Panc1 (cell line): ENCODE measurements around the gene PTPN23. TPM values are rescaled to one million over a fixed set of nuclear protein-coding genes. Genes with fewer than 3 reads are reported as not detected.

Experiments
- ATAC-seq: fragments of 200-7000 bp; cut with Tn5 transposase; 2 replicates; pipeline ENCODE4 v1.9.1; 2020; ENCODE audit warnings: mild to moderate bottlenecking, moderate library complexity
- BruUV-seq: library from RNA; stranded (reverse); fragments of 400-500 nt; replicated peaks from 2 replicates; lab custom pipeline; 2021; lab: Mats Ljungman, UMichigan
- CTCF ChIA-PET: fragments of 300-600 bp; sonication (Branson Sonifier 250); formaldehyde crosslinking; loops from one replicate; lab custom pipeline; 2022; ENCODE audit warnings: antibody characterized with exemption; lab: Charles Lee
- POLR2A ChIA-PET: fragments of 300-600 bp; sonication (Branson Sonifier 250); formaldehyde crosslinking; loops from one replicate; lab custom pipeline; 2022; ENCODE audit warnings: antibody characterized with exemption; lab: Charles Lee
- DNase-seq: peaks from one replicate; pipeline ENCODE4 v3.0.0-alpha.2; 2010; ENCODE audit warnings: low read depth, low spot score
- H3K27ac ChIP-seq: 2 replicates; pipeline ENCODE4 v1.5.1; 2011; ENCODE audit warnings: mild to moderate bottlenecking, low read length, inconsistent platforms
- H3K27me3 ChIP-seq: fragments of 200-500 bp; sonication (Bioruptor generic); 2 replicates; pipeline ENCODE4 v1.6.0; 2014; ENCODE audit warnings: low read length, inconsistent platforms; ENCODE audit not compliant: control insufficient read depth, insufficient read depth
- H3K36me3 ChIP-seq: fragments of 200-500 bp; sonication (Bioruptor generic); 2 replicates; pipeline ENCODE4 v1.5.1; 2014; ENCODE audit warnings: inconsistent platforms, mild to moderate bottlenecking, low read length, moderate library complexity; ENCODE audit not compliant: control insufficient read depth, insufficient read depth
- H3K4me1 ChIP-seq: 2 replicates; pipeline ENCODE4 v1.5.1; 2011; ENCODE audit warnings: inconsistent platforms, mild to moderate bottlenecking, low read length, moderate library complexity; ENCODE audit not compliant: control insufficient read depth, insufficient read depth
- H3K4me3 ChIP-seq, 2 experiments: 2 replicates each; pipeline ENCODE4 v1.5.1; 2011 to 2012; ENCODE audit warnings: low read depth in 2 of 2, low read length in 2 of 2, mild to moderate bottlenecking in 2 of 2, inconsistent platforms in 1 of 2, moderate library complexity in 1 of 2
- H3K9me3 ChIP-seq: fragments of 200-500 bp; sonication (Bioruptor generic); 2 replicates; pipeline ENCODE4 v1.5.1; 2014; ENCODE audit warnings: low read depth, mild to moderate bottlenecking, inconsistent platforms, low read length, moderate library complexity; ENCODE audit not compliant: control insufficient read depth, insufficient read depth
- CTCF ChIP-seq: fragments of 450-650 bp; IDR thresholded peaks from 2 replicates; pipeline ENCODE4 v1.5.1; 2017; ENCODE audit warnings: mild to moderate bottlenecking
- POLR2AphosphoS5 ChIP-seq: IDR thresholded peaks from 2 replicates; pipeline ENCODE4 v1.6.1; 2012; ENCODE audit warnings: mild to moderate bottlenecking, low read depth, low read length, moderate library complexity
- REST ChIP-seq, 2 experiments: IDR thresholded peaks; 2 replicates each; pipeline ENCODE4 v1.6.1; 2011 to 2012; ENCODE audit warnings: low read depth in 2 of 2, control low read depth in 1 of 2, low read length in 1 of 2, mild to moderate bottlenecking in 1 of 2, moderate library complexity in 1 of 2; ENCODE audit not compliant: insufficient read depth in 1 of 2
- SIN3A ChIP-seq: IDR thresholded peaks from 2 replicates; pipeline ENCODE4 v1.6.1; 2012; ENCODE audit warnings: low read depth, mild to moderate bottlenecking, low read length, moderate library complexity, borderline replicate concordance; ENCODE audit not compliant: insufficient read depth
- TCF7L2 ChIP-seq: IDR thresholded peaks from 2 replicates; pipeline ENCODE4 v1.6.1; 2011; ENCODE audit warnings: mild to moderate bottlenecking, low read depth, low read length, inconsistent platforms
- in situ Hi-C: cut with HindIII; loops from 2 replicates; pipeline ENCODE4 v1.10.0; 2016; ENCODE audit warnings: low sequenced_read_pairs, low pct_unique_long_range_greater_than_20kb
- intact Hi-C: fragments of 100-400 bp; cut with micrococcal nuclease; formaldehyde crosslinking; loops from one replicate; pipeline ENCODE4 v1.10.0; 2022; ENCODE audit not compliant: unreplicated experiment
- total RNA-seq: library from RNA; stranded (reverse); gene quantifications from one replicate; pipeline ENCODE4 v1.2.1, GENCODE V29; 2021; ENCODE audit not compliant: unreplicated experiment

PTPN23 gene
- total RNA-seq, 1 experiment from 2014 or later, result 35.7 TPM

- CTCF ChIA-PET, result no interaction called here
- no peak for ATAC-seq
- BruUV-seq, result no TSS peak
- no peak for DNase-seq
- POLR2A ChIA-PET, result no interaction called here
- Histone ChIP-seq H3K27ac (no peak overlapping the region), H3K36me3 (no peaks in the 10 kb centered on the region), H3K27me3 (no peaks in the 10 kb centered on the region), H3K9me3 (no peaks in the 10 kb centered on the region), H3K4me3 (no peak overlapping the region), H3K4me1 (no peaks in the 10 kb centered on the region)
- no peak for TF ChIP-seq REST (IDR thresholded peaks at IDR 0.05; ENCODE audit: insufficient read depth in 1 of 2, low read depth in 2 of 2, low read length in 1 of 2)
- no peak for TF ChIP-seq POLR2AphosphoS5
- TF ChIP-seq SIN3A, result no peak
- no peak for TF ChIP-seq CTCF
- no peak for TF ChIP-seq TCF7L2
- intact Hi-C loops, result no loop called here
- in situ Hi-C loops, result no loop called here
Observed at GRCh38 chr3:47414161-47414564, 33.3 kb downstream of the PTPN23 start.

- BruUV-seq, result no TSS peak
- Histone ChIP-seq H3K9me3 (no peaks in the 10 kb centered on the region), H3K36me3 (no peaks in the 10 kb centered on the region), H3K4me3 (no peak overlapping the region), H3K4me1 (no peaks in the 10 kb centered on the region), H3K27ac (no peak overlapping the region), H3K27me3 (no peaks in the 10 kb centered on the region)
- POLR2A ChIA-PET, result no interaction called here
- no peak for TF ChIP-seq CTCF
- TF ChIP-seq TCF7L2, result no peak
- no peak for TF ChIP-seq POLR2AphosphoS5
- TF ChIP-seq SIN3A, result no peak
- TF ChIP-seq REST (IDR thresholded peaks at IDR 0.05; ENCODE audit: insufficient read depth in 1 of 2, low read depth in 2 of 2, low read length in 1 of 2), result no peak
- DNase-seq (no peak), ATAC-seq (no peak)
- intact Hi-C loops, result no loop called here
- CTCF ChIA-PET, result no interaction called here
- in situ Hi-C loops, result no loop called here
Observed at GRCh38 chr3:47414666-47415587, 34.1 kb downstream of the PTPN23 start.
